ENCODE results near the gene LTBP3. TPM values are rescaled to one million over a fixed set of nuclear protein-coding genes. Genes with fewer than 3 reads are reported as not detected.

LTBP3 gene
- total and polyA plus RNA-seq, 9 of the 15 experiments (the other 6 are each of a cell fraction or from before 2014, with no cell fraction given), result 0.06 to 20.5 (median 4.8) TPM

DNA sequence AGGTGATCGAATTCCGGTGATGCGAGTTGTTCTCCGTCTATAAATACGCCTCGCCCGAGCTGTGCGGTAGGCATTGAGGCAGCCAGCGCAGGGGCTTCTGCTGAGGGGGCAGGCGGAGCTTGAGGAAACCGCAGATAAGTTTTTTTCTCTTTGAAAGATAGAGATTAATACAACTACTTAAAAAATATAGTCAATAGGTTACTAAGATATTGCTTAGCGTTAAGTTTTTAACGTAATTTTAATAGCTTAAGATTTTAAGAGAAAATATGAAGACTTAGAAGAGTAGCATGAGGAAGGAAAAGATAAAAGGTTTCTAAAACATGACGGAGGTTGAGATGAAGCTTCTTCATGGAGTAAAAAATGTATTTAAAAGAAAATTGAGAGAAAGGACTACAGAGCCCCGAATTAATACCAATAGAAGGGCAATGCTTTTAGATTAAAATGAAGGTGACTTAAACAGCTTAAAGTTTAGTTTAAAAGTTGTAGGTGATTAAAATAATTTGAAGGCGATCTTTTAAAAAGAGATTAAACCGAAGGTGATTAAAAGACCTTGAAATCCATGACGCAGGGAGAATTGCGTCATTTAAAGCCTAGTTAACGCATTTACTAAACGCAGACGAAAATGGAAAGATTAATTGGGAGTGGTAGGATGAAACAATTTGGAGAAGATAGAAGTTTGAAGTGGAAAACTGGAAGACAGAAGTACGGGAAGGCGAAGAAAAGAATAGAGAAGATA is 59.0 kb downstream of the LTBP3 start, which contains the start of gene MALAT1 (continued):
- TF ChIP-seq, protein P1, sequence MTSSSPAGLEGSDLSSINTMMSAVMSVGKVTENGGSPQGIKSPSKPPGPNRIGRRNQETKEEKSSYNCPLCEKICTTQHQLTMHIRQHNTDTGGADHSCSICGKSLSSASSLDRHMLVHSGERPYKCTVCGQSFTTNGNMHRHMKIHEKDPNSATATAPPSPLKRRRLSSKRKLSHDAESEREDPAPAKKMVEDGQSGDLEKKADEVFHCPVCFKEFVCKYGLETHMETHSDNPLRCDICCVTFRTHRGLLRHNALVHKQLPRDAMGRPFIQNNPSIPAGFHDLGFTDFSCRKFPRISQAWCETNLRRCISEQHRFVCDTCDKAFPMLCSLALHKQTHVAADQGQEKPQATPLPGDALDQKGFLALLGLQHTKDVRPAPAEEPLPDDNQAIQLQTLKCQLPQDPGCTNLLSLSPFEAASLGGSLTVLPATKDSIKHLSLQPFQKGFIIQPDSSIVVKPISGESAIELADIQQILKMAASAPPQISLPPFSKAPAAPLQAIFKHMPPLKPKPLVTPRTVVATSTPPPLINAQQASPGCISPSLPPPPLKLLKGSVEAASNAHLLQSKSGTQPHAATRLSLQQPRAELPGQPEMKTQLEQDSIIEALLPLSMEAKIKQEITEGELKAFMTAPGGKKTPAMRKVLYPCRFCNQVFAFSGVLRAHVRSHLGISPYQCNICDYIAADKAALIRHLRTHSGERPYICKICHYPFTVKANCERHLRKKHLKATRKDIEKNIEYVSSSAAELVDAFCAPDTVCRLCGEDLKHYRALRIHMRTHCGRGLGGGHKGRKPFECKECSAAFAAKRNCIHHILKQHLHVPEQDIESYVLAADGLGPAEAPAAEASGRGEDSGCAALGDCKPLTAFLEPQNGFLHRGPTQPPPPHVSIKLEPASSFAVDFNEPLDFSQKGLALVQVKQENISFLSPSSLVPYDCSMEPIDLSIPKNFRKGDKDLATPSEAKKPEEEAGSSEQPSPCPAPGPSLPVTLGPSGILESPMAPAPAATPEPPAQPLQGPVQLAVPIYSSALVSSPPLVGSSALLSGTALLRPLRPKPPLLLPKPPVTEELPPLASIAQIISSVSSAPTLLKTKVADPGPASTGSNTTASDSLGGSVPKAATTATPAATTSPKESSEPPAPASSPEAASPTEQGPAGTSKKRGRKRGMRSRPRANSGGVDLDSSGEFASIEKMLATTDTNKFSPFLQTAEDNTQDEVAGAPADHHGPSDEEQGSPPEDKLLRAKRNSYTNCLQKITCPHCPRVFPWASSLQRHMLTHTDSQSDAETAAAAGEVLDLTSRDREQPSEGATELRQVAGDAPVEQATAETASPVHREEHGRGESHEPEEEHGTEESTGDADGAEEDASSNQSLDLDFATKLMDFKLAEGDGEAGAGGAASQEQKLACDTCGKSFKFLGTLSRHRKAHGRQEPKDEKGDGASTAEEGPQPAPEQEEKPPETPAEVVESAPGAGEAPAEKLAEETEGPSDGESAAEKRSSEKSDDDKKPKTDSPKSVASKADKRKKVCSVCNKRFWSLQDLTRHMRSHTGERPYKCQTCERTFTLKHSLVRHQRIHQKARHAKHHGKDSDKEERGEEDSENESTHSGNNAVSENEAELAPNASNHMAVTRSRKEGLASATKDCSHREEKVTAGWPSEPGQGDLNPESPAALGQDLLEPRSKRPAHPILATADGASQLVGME (CRISPR knock-in tag; IDR thresholded peaks at IDR 0.05), result 0 out of 2 replicates have a peak, but pooled peaks have one; percentile 1
- TF ChIP-seq RUNX1 (IDR thresholded peaks at IDR 0.05; ENCODE audit: low read depth), result no peak
- TF ChIP-seq PTRF (tag; IDR thresholded peaks at IDR 0.05), result no peak
- no peak for TF ChIP-seq PHF20 (IDR thresholded peaks at IDR 0.05; ENCODE audit: partially characterized antibody)
- peak; percentile 93 for TF ChIP-seq SMAD4 (CRISPR knock-in tag; conservative IDR thresholded peaks at IDR 0.05)
- no peak for TF ChIP-seq ZNF79 (CRISPR knock-in tag; IDR thresholded peaks at IDR 0.05; ENCODE audit: low read depth)
- TF ChIP-seq, protein P2, sequence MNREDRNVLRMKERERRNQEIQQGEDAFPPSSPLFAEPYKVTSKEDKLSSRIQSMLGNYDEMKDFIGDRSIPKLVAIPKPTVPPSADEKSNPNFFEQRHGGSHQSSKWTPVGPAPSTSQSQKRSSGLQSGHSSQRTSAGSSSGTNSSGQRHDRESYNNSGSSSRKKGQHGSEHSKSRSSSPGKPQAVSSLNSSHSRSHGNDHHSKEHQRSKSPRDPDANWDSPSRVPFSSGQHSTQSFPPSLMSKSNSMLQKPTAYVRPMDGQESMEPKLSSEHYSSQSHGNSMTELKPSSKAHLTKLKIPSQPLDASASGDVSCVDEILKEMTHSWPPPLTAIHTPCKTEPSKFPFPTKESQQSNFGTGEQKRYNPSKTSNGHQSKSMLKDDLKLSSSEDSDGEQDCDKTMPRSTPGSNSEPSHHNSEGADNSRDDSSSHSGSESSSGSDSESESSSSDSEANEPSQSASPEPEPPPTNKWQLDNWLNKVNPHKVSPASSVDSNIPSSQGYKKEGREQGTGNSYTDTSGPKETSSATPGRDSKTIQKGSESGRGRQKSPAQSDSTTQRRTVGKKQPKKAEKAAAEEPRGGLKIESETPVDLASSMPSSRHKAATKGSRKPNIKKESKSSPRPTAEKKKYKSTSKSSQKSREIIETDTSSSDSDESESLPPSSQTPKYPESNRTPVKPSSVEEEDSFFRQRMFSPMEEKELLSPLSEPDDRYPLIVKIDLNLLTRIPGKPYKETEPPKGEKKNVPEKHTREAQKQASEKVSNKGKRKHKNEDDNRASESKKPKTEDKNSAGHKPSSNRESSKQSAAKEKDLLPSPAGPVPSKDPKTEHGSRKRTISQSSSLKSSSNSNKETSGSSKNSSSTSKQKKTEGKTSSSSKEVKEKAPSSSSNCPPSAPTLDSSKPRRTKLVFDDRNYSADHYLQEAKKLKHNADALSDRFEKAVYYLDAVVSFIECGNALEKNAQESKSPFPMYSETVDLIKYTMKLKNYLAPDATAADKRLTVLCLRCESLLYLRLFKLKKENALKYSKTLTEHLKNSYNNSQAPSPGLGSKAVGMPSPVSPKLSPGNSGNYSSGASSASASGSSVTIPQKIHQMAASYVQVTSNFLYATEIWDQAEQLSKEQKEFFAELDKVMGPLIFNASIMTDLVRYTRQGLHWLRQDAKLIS (CRISPR knock-in tag; IDR thresholded peaks at IDR 0.05), result peak; percentile 100
- TF ChIP-seq KDM5B (IDR thresholded peaks at IDR 0.05; ENCODE audit: insufficient replicate concordance, low read depth, low read length), result peak; percentile 100
- TF ChIP-seq SREBF1 (IDR thresholded peaks at IDR 0.05; ENCODE audit: borderline replicate concordance, low read depth, low read length), result no peak
- no peak for TF ChIP-seq FOXM1 (IDR thresholded peaks at IDR 0.05; ENCODE audit: low read depth)
- TF ChIP-seq FOXM1 (CRISPR knock-in tag; IDR thresholded peaks at IDR 0.05; ENCODE audit: low read depth), result peak; percentile 72; the same call in 1 of the 2 replicates
- TF ChIP-seq MBD2 (IDR thresholded peaks at IDR 0.05; ENCODE audit: borderline replicate concordance, low read depth), result peak; percentile 95
- peak; percentile 100 for TF ChIP-seq TAF1 (IDR thresholded peaks at IDR 0.05; ENCODE audit: control insufficient read depth, extremely low read depth, insufficient read depth, low read length, severe bottlenecking)
- TF ChIP-seq, protein P3, sequence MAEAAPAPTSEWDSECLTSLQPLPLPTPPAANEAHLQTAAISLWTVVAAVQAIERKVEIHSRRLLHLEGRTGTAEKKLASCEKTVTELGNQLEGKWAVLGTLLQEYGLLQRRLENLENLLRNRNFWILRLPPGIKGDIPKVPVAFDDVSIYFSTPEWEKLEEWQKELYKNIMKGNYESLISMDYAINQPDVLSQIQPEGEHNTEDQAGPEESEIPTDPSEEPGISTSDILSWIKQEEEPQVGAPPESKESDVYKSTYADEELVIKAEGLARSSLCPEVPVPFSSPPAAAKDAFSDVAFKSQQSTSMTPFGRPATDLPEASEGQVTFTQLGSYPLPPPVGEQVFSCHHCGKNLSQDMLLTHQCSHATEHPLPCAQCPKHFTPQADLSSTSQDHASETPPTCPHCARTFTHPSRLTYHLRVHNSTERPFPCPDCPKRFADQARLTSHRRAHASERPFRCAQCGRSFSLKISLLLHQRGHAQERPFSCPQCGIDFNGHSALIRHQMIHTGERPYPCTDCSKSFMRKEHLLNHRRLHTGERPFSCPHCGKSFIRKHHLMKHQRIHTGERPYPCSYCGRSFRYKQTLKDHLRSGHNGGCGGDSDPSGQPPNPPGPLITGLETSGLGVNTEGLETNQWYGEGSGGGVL (CRISPR knock-in tag; IDR thresholded peaks at IDR 0.05), result no peak
- peak; percentile 93 for TF ChIP-seq ZNF23 (CRISPR knock-in tag; IDR thresholded peaks at IDR 0.05)
- TF ChIP-seq TBL1XR1 (IDR thresholded peaks at IDR 0.05; ENCODE audit: low read length in 2 of 2), result peak; percentile 87 to 92
